ENCODE measurements around the gene GOLGA8A.
"Not testable (repeated sequence)": the region's sequence is repeated elsewhere in the genome, so short reads cannot be mapped to it uniquely, and the experiment has no call there.

Gene GOLGA8A

GRCh38 chr15:34408973-34409372 is 28.6 kb downstream of the GOLGA8A start:
- not testable (repeated sequence) for H3K4me3 ChIP-seq (ENCODE audit: low read depth, low read length); H3K36me3 ChIP-seq; H3K27me3 ChIP-seq; H3K9me3 ChIP-seq; DNase-seq; H3K4me1 ChIP-seq

- not testable (repeated sequence) for H3K36me3 ChIP-seq; H3K4me1 ChIP-seq; H3K4me3 ChIP-seq (ENCODE audit: low read depth, low read length); DNase-seq; H3K27me3 ChIP-seq; H3K9me3 ChIP-seq
These were observed 33.7 kb downstream of the GOLGA8A start for GRCh38 chr15:34403899-34404298.

GRCh38 chr15:34403160-34403598 is 34.4 kb downstream of the GOLGA8A start:
- not testable (repeated sequence) for H3K4me1 ChIP-seq; DNase-seq; H3K36me3 ChIP-seq; H3K9me3 ChIP-seq; H3K27me3 ChIP-seq; H3K4me3 ChIP-seq (ENCODE audit: low read depth, low read length)

- not testable (repeated sequence) for DNase-seq
These were observed 39.9 kb downstream of the GOLGA8A start for GRCh38 chr15:34397637-34398259.

GRCh38 chr15:34392981-34393380 is 44.6 kb downstream of the GOLGA8A start:
- not testable (repeated sequence) for H3K36me3 ChIP-seq; H3K27me3 ChIP-seq; H3K4me3 ChIP-seq (ENCODE audit: low read depth, low read length); H3K9me3 ChIP-seq; H3K4me1 ChIP-seq; DNase-seq

More at GRCh38 chr15:34397637-34398259, 39.9 kb downstream of the GOLGA8A start:
- not testable (repeated sequence) for H3K36me3 ChIP-seq; H3K4me3 ChIP-seq (ENCODE audit: low read depth, low read length); H3K4me1 ChIP-seq; H3K27me3 ChIP-seq; H3K9me3 ChIP-seq

- H3K9me3 ChIP-seq; H3K27me3 ChIP-seq; H3K4me3 ChIP-seq (ENCODE audit: low read depth, low read length); DNase-seq; H3K4me1 ChIP-seq; H3K36me3 ChIP-seq: not testable (repeated sequence)
These were observed 48.0 kb downstream of the GOLGA8A start for GRCh38 chr15:34389594-34390086.

Data from BE2C (cell line).